GM18499 (cell line): ENCODE results near the gene WNT3A.
A peak's percentile ranks its signal among the peaks of the same experiment; 100 is the strongest.

Experiments
- ATAC-seq: cut with Tn5 transposase; IDR thresholded peaks from one replicate; pipeline ENCODE4 v1.9.1; 2021; ENCODE audit warnings: moderate number of reproducible peaks; ENCODE audit not compliant: insufficient read depth, unreplicated experiment

The WNT3A gene

DNA sequence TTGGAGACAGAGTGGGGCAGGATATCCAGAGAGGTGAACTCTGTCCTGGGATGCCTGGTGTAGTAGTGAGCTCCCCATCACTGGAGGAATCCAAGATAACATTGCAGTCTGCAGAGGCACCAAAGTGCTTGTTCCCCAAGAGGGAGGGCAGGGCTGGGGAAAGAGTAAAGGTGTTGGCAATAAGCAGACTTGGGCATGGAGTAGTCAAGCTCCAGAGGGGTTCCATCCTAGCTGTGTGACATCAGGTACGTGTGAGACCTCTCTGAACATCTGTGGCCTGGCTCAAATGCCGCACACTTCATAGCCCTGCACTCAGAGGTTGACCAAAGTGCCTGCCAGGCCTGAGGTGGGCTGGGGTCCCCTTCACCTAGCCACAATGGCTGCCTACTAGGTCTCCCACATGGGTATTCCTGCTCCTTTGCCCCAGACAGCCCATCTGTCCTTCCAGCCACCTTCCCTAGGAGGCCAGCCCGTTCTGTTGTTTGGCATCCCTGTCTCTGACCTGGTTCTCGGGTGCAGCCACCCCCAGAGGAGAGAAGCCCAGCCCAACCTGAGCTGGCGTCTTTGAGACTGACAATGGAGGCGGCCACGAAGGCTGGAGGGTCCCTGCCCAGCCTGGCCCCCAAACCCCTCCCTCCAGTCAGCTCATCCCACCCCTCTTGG lies 72.9 kb downstream of the WNT3A start:
- ATAC-seq, result no peak

DNA sequence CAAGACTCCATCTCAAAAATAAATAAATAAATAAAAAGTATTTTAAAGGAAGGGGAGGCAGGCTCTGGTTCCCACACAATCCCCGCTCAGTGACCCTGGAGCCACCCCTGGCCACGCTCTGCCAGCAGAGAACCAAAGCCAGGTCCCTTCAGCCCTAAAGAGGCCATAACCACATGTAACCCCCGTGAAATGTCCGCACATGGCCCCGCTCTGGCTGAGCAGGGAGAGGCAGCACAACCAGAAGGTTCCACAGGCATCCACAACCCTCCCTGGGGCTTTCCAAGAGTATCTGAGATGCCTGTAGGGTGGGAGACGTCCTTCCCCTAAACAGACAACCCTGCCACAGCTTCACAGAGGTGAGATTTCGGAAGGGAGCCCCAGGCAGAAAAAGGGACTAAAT lies 74.3 kb downstream of the WNT3A start:
- ATAC-seq, result no peak

DNA sequence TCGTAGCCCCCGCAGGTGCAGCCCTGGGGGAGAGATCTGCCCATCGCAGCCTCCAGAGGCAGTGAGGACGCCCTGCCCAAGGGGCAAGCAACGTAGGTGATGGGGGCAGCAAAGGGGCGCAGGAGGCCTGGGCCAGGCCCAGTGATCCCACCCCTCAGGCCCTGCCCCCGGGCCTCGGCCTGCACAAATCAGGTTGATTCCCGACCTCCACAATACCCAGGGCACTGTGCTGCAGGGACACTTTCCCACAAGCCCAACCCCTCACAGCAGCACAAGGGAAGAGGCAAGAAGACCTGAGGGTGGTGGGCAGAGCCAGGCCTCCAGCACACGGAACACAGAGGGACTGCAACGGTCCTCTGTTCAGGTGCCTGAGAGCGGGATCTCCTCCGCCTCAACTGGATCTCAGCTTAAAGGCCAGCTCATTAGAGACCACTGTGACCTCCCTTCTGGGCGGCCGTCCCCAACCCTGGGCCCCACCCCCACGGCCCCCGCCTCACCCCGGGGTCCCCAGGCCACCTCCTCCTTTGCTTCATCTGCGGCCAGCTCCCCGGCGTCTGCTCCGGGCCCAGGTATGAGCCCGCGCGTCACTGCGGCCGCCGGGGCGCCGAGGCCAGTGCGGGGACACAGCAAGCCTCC lies 74.9 kb downstream of the WNT3A start:
- ATAC-seq, result peak; percentile 8

DNA sequence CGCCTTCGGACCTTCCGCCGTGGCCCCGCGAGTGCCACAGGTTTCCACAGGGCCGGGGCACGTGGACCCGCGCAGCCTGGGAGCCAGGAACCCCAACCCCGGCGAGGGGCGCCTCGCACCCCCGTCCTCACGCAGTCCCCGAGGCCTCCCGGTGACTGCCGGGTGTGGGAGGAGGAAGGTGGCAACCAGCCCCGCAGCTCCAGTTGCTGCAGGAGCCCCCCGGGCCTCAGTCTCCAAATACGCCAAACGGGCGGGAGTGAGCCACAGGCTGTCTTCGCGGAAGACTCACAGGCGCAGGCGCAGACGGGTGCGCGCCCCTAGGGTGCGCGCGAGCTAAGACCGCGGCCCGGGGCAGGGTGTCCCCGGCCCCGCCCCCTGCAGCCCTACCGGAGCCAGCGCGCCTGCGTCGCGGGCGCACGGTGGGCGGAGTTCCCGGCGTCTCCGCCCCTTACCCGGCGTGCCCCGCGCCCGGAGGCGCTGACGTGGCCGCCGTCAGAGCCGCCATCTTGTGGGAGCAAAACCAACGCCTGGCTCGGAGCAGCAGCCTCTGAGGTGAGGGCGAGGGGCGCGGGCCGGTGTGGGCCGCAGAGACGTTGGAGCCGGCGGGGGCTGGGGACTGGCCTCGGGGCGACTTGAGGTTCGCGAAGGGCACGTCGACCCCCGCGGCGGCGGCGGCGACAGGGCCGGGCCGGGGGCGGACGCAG lies 75.6 kb downstream of the WNT3A start, which contains the start of gene ARF1:
TSS of gene ARF1 (plus strand) at position 495 of the 704 bp plus-strand sequence. CDS start 14,407 bp downstream, outside the sequence.
- ATAC-seq, result peak; percentile 48

DNA sequence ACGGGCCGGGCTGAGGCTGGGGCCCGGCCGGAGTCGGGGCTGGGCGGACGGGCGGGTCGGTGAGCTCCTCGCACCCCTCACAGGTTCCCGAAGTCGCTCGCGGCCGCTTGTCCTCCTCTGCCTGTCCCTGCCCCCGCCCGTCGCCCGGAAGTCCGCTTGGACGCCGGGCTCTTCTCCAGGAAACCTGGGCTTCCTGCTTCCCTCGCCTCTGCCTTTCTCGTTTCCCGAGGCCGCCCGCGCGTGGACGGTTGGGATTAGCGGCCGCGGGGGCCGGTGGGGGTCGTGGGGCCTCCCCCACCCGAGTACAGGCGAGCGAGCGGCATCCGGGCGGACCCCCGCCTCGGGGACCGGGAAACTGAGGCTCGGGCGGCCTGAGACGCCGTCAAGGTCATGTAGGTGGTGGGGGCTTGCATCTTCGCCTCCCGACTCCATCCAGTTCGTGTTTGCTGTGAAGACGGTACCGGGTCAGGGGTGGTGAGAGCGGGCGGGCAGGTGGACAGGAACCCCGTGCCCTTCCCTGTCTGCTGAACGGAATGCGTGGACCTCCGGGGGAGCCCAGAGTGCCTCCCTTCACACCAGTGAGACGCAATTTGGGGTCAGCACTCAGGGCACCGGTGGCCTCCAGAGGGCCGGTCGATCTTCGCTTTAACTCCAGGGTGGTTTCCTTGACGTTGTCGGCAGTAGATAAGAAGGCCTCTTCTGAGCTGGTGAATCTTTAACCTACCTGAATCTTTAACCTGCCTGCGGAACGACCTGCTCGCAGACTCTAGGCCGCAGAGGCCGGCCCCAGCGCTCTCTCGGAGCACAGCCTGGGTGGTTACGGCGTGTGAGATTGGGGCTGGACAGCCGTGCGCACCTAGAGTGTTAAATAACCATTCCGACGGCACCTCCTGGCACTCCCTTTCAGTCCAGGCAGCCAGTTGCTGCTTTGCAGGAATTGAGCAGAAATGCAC lies 76.4 kb downstream of the WNT3A start:
- no peak for ATAC-seq

DNA sequence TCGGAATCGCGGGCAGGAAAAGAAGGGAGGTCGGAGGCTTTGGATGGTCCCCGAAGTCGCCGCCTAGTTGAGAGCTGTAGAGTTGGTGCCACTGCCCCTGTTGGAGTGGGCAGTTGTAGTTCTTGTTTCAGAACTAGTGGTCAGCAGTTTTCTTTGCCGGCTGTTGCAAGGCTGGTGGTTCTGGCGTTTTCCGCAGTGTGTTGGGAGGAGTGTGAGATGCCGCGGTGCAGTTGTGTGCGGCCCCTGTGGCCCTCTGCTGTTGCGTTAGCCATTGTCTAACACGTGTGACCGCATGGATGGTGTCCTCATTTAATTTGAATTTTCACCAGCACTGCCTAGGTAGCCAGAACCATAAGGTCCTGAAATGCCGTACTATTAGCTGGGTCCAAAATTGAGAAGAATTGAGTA lies 77.1 kb downstream of the WNT3A start:
- no peak for ATAC-seq

DNA sequence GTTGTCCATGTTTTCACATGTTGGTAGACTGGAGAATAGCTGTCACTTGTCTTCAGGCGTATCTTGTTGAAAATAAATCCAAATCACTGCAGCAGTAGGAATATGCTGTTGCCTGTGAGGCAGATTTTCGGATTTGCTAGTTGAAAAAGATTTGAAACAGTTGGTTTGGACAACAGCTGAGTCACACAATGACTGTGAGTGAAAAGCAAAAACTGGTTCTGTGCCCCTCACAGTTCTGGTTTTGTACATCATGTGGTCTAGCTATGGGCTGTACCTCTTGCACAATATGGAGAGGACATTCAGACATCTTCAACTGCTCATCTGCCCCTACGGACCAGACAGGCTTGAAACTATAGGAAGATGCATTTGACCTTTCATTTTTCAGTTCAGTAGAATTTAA lies 77.5 kb downstream of the WNT3A start:
- no peak for ATAC-seq

DNA sequence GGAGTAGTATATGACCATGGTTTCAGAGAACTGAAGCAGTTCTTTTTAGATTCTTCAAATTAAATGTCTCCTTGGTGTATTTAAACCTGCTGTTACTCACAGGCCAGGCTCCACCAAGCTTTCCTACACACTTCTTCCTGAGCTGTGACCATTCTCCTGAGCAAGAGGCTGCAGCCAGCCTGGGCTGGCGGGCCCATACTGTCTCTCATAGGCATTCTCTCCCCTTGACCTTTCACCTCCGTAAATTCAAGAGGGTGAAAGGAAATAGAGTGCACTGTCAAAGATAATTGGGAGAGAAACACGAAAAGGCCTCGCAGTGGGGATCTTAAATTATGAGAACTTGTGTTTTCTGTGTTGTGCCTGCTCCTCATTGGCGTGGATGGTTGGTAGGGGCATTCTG lies 78.0 kb downstream of the WNT3A start:
- ATAC-seq, result no peak

DNA sequence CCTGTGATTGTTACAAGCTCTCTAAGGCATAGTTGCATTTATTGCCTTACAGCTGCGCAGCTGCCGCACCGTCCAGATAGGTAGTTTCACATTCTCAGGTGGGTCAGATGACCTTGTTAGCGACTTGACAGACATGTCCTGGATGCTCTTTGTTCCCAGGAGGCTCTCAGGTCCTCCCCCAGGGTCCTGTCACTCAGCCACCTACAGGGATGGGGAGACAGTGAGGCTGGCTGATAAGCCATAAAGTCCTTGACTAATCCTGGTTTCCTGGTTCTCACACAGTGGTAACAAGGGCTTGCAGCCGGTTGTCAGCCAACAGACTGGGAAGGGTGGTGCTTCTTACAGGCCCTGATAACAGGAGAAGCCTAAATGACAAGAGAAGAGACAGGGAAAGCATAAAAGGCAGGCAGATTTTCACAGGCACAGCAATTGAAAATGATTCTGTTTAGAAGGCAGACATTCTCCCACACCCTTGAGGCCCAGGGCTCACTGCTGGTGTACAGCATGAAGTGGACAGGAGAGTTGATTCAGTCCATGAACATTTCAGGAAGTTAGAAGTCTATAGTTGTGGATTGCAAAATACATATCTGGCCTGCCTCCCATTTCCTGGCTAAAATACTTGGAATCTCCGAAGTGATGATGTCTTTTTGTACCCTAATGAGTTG lies 78.6 kb downstream of the WNT3A start:
- no peak for ATAC-seq

DNA sequence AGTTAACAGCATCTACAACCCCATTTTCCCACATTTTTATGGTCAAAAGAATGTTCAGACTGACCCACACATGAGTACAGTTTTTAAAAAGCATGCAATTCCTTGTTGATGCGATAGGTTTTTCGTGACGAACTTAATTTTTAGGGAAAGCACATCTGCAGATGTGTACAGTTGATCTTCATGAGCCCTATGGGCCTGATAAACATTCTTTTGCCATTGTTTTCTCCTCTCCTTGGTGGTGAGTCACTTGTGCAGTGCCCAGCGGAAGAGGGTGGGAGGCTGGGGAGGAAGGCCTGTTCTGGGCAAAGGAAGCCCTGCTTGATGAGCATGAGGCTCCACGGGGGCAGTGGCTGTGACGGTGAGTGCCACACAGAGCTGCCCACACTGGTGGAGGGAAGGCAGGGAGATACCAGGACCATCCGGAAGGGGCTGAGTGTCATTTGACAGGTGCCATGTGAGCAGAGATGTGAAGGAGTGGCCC lies 81.0 kb downstream of the WNT3A start:
- ATAC-seq, result no peak

DNA sequence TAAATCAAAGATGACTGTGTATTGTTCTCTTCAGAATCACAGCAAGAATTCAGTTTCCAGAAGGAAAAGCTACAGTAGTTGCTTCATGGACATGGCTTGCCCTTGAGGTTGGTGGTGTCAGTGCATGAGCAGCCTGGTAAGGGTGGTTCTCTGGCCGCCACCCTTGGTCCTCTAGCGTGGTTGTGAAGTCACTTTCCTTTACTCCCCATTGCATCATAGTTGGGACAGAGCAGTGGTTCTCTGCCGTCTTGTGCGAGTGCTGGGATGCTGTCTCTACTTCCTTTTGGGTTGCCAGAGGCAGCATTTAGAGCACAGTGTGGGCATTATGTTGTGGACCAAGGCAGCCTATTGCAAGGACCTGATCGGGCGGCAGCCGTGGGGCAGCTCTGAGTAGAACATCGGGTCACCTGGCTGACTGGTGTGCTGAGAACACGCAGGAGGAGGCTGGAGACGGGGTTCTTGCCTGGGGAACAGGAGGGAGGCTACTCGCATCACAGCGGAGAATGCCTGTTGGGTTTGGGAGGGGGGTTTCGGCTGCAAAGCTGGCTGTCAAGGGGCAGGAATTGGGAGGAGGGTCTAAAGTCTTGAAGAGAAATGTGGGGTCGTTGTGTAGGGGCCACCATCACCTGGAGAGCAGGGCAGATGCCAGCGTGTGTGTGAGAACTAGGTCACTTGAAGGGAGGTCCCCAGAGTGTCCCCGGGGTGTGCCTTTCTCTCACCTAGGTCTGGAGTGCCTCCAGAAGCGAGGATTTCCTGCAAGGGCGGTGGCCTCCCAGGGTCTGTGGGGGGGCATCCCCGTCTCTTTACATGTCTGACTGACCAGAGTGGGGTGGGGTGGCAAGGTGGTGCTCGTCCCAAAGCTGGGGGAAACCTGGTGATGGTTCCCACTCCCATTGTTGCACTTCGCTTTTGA lies 82.0 kb downstream of the WNT3A start:
- no peak for ATAC-seq

DNA sequence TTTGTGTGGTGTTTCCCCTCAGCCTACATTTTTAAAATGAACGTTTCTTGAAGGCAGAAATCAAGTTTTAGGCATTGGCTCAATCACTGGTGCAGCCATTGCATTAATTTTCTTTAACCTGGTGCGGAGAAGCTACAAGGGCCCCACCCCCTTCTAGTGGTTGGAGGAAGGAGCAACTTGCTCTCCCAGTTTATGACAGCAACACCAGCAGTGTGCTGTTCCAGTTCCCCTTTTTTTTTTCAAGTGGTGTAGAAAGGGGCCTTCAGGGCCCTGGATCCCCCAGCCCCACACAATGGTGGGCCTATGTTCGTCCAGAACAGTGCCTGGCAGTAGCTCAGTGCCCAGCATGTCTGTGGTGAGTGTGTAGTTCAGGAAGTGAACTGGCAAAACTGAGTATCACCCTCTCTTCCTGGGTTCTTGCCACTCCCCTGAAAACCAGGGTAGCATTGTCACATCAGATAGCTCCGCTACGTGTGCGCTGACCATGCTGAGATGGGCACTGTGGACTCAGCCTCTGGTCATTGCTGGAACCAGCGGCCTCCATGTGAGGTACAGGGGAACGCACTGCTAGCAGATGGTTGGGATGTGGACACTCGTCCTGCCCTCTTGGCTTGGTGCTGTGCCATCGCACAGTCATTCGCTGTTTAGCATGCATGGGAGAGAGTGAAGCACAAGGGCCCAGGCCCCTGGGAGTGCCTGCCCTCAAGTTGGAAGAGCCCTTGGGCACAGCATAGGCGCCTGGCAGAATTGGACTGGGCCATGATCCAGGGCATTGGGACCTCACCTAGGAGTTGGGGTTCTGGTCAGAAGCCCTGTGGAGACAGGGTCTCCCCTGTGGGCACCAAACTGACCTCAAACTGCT lies 83.0 kb downstream of the WNT3A start:
- ATAC-seq, result no peak

DNA sequence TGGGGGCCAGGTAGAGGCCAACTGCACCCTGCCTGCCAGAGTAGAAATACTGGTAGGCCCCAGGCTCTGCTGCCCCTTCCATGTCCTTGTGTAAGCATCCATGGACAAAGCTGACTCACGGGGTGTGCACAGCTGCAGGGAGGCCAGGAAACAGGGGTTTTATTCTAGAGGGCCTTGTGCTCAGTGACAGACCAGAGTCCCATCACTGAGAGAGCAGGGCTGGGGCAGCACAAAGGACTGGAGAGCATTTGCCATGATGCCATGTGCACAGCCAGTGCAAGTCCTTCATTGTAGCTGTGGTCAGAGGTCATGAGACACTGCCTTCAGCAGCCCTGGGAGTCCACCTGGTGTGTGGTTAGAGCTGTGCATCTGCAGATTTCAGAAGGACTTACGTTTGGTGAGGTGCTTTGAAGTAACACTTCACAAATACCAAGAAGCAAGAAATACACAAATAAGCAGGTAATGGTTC lies 83.8 kb downstream of the WNT3A start:
- no peak for ATAC-seq

DNA sequence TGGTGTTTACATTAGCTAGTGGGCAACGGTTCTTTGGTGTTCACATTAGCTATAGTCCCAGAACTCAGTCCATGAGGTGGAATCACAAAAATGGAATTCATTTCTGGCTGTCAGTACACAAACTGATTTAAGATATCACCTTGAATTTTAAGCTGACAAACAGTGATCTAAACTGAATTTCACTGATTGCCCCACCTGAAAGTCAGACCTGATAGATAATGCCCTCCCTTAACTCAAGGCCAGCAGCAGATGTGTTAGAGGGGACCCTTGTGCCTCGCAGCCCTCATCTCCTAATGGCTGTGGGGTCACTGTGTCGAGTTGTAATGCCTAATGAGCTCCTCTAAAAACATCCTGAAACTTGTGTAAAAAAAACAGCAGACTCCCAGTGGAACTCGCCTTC lies 84.3 kb downstream of the WNT3A start:
- no peak for ATAC-seq

DNA sequence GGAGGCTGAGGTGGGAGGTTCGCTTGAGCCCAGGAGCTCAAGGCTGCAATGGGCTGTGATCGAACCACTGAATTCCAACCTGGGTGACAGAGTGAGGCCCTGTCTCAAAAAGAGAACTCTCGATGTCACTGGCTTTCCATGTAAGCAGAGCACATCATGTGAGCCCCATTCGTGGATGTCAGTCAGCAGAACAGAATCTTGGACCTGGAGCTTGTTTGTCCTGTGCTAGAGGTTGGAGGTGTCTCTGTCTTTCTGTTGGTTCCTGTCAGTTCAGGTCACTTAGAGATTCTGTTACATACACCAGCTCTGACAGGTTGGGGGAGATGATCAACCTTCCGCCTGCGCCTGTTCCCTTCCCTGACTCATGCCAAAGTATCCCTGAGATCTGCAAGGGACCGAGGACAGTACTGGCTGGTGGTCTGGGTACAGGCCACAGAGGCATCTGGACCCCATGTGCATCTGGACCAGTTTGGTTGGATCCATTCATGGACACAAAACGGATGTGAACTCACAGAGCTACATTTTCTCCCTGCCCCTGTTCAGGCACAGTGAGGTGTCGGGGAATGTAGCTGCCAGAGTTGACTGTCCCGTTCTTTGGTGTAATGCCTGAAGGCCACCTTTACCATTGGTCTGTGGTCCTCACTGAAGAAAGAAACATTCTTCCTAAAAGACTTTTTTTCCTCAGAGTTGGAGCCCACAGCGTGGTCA lies 85.7 kb downstream of the WNT3A start:
- ATAC-seq, result no peak

DNA sequence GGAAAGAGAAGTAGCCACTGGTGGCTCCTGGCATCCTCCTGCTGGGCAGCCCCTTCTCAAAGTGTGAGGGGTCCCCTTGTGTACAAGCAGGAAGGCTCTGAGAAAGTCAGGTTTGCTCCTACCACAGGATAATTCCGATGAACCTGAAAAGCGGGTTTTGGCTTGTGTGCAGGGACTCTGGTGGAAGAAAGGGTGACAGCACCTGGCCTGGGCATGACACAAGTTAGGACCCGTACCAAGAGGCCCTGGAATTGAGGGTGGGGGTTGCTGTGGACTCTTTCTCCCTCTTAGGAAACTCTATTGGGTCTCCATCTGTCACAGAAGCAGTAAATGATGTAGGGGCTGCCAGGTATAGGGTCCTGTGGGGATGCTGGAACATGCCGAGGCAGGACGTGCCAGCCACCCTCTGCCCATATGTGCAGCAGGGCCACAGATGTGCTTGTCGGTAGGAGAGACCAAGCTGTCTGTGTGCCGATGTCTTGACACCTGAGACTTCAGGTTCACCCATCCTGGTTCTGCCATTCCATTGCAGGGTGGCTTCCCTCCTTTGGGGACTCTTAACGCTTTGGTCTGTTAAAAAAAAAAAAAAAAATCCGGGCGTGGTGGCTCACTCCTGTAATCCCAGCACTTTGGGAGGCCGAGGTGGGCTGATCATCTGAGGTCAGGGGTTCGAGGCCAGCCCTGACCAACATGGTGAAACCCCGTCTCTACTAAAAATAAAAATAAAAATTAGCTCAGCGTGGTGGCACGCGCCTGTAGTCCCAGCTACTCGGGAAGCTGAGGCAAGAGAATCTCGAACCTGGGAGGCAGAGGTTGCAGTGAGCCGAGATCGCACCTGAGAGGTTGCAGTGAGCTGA lies 86.5 kb downstream of the WNT3A start:
- no peak for ATAC-seq
